H1 (cell line): ENCODE data around the gene PCNA. TPM values are rescaled to one million over a fixed set of nuclear protein-coding genes. Genes with fewer than 3 reads are reported as not detected.

Experiments used
- CTCF ChIA-PET: fragments of 300-600 bp; sonication (Branson Sonifier 250); formaldehyde crosslinking; loops from one replicate; lab custom pipeline; 2021; ENCODE audit not compliant: partially characterized antibody; lab: Charles Lee
- POLR2A ChIA-PET: fragments of 300-600 bp; sonication (Branson Sonifier 250); formaldehyde crosslinking; loops from one replicate; lab custom pipeline; 2021; ENCODE audit warnings: inconsistent platforms; ENCODE audit not compliant: partially characterized antibody; lab: Charles Lee
- DNase-seq, 2 experiments: peaks; one replicate each; pipeline versions ENCODE4 v3.0.0 to v3.0.0-alpha.2; 2010 to 2022; ENCODE audit warnings: low spot score in 2 of 2, low read depth in 1 of 2, mixed read lengths in 1 of 2
- FAIRE-seq: peaks from 2 replicates; lab custom pipeline; 2011; peaks lifted over from hg19 to GRCh38; lab: Jason Lieb, UNC
- H2AFZ ChIP-seq: 2 replicates; pipeline ENCODE4 v1.8.1; 2012; ENCODE audit warnings: low read length, inconsistent platforms
- H2AK5ac ChIP-seq: 2 replicates; pipeline ENCODE4 v1.6.1; 2013; ENCODE audit warnings: low read depth, low read length
- H2BK120ac ChIP-seq: replicated peaks from 2 replicates; pipeline ENCODE3; 2013; ENCODE audit warnings: low read depth, low read length, inconsistent platforms
- H2BK12ac ChIP-seq: 2 replicates; pipeline ENCODE4 v1.6.1; 2013; ENCODE audit warnings: low read depth, low read length
- H2BK15ac ChIP-seq: 2 replicates; pipeline ENCODE4 v1.6.1; 2013; ENCODE audit warnings: low read length
- H2BK20ac ChIP-seq: 2 replicates; pipeline ENCODE4 v1.6.1; 2013; ENCODE audit warnings: low read length
- H2BK5ac ChIP-seq: 2 replicates; pipeline ENCODE4 v1.6.1; 2013; ENCODE audit warnings: low read depth, low read length
- H3K14ac ChIP-seq: 2 replicates; pipeline ENCODE4 v1.6.1; 2013; ENCODE audit warnings: inconsistent platforms; ENCODE audit not compliant: insufficient read length
- H3K18ac ChIP-seq: 2 replicates; pipeline ENCODE4 v1.6.1; 2013; ENCODE audit warnings: low read length; ENCODE audit errors: extremely low read depth
- H3K23ac ChIP-seq: 2 replicates; pipeline ENCODE4 v1.6.1; 2013; ENCODE audit warnings: inconsistent platforms; ENCODE audit not compliant: insufficient read length
- H3K23me2 ChIP-seq: 2 replicates; pipeline ENCODE4 v1.6.1; 2013; ENCODE audit warnings: low read depth, low read length
- H3K27ac ChIP-seq: 2 replicates; pipeline ENCODE4 v1.6.1; 2011; ENCODE audit warnings: low read depth, low read length, inconsistent platforms
- H3K27me3 ChIP-seq, 4 experiments: replicated peaks in 1 of 4; 1 replicate in 1 of 4; 2 replicates in 3 of 4; pipeline versions ENCODE4 v1.6.1 to v1.8.1; 2011 to 2013; ENCODE audit warnings: low read length in 3 of 4, mild to moderate bottlenecking in 3 of 4, inconsistent platforms in 2 of 4, mixed read lengths in 2 of 4, moderate library complexity in 1 of 4; ENCODE audit not compliant: control insufficient read depth in 3 of 4, insufficient read depth in 3 of 4; ENCODE audit errors: extremely low read depth in 1 of 4
- H3K36me3 ChIP-seq, 4 experiments: 2 replicates each; pipeline versions ENCODE4 v1.6.1 to v1.8.1; 2011 to 2013; ENCODE audit warnings: mild to moderate bottlenecking in 4 of 4, low read length in 3 of 4, moderate library complexity in 2 of 4, control low read depth in 1 of 4, inconsistent platforms in 1 of 4; ENCODE audit not compliant: insufficient read depth in 4 of 4, control insufficient read depth in 2 of 4
- H3K4ac ChIP-seq: replicated peaks from 2 replicates; pipeline ENCODE3; 2013; ENCODE audit warnings: low read length, low read depth, mixed read lengths, inconsistent platforms; ENCODE audit not compliant: insufficient read length
- H3K4me1 ChIP-seq, 4 experiments: replicated peaks in 1 of 4; 1 replicate in 1 of 4; 2 replicates in 3 of 4; pipeline versions ENCODE4 v1.6.1 to v1.8.1; 2011 to 2013; ENCODE audit warnings: low read length in 3 of 4, inconsistent platforms in 2 of 4, mixed read lengths in 1 of 4; ENCODE audit not compliant: insufficient read depth in 4 of 4, control insufficient read depth in 3 of 4
- H3K4me2 ChIP-seq, 2 experiments: 2 replicates each; pipeline versions ENCODE4 v1.6.1 to v1.8.1; 2011 to 2013; ENCODE audit warnings: low read depth in 2 of 2, low read length in 2 of 2, control low read depth in 1 of 2, inconsistent platforms in 1 of 2, mild to moderate bottlenecking in 1 of 2; ENCODE audit not compliant: insufficient read depth in 1 of 2
- H3K4me3 ChIP-seq, 4 experiments: fragments of 200-600, 300-600 bp in 1 of 4; sonication (generic), shearing (Covaris generic), sonication (Bioruptor Twin) in 1 of 4; 2 replicates each; pipeline versions ENCODE4 v1.5.1 to v1.8.1; 2011 to 2016; ENCODE audit warnings: low read length in 4 of 4, low read depth in 3 of 4, control low read depth in 2 of 4, inconsistent platforms in 2 of 4, mild to moderate bottlenecking in 2 of 4, mixed read lengths in 1 of 4, moderate library complexity in 1 of 4; ENCODE audit not compliant: insufficient read depth in 2 of 4; ENCODE audit errors: extremely low read depth in 1 of 4
- H3K56ac ChIP-seq: replicated peaks from 2 replicates; pipeline ENCODE3; 2013; ENCODE audit warnings: low read depth, mild to moderate bottlenecking, mixed read lengths, low read length, inconsistent platforms; ENCODE audit not compliant: insufficient read length
- H3K79me1 ChIP-seq: 2 replicates; pipeline ENCODE4 v1.6.1; 2013; ENCODE audit warnings: low read depth, low read length, control low read depth
- H3K79me2 ChIP-seq, 2 experiments: 2 replicates each; pipeline versions ENCODE4 v1.6.1 to v1.8.1; 2012 to 2013; ENCODE audit warnings: low read length in 2 of 2, mild to moderate bottlenecking in 2 of 2, inconsistent platforms in 1 of 2; ENCODE audit not compliant: insufficient read depth in 2 of 2, control insufficient read depth in 1 of 2
- H3K9ac ChIP-seq, 4 experiments: replicated peaks in 1 of 4; 1 replicate in 1 of 4; 2 replicates in 3 of 4; pipeline versions ENCODE4 v1.6.1 to v1.8.1; 2011 to 2013; ENCODE audit warnings: low read depth in 3 of 4, low read length in 3 of 4, control low read depth in 2 of 4, mild to moderate bottlenecking in 2 of 4, moderate library complexity in 2 of 4, inconsistent platforms in 1 of 4; ENCODE audit errors: extremely low read depth in 1 of 4
- H3K9me3 ChIP-seq, 2 experiments: 2 replicates each; pipeline versions ENCODE4 v1.6.1 to v1.8.1; 2012 to 2013; ENCODE audit warnings: mild to moderate bottlenecking in 2 of 2, moderate library complexity in 2 of 2, control low read depth in 1 of 2, inconsistent platforms in 1 of 2, low read depth in 1 of 2, low read length in 1 of 2, mixed read lengths in 1 of 2; ENCODE audit not compliant: insufficient read depth in 2 of 2
- H4K20me1 ChIP-seq, 2 experiments: replicated peaks in 1 of 2; 2 replicates each; pipeline versions ENCODE3 to v1.8.1; 2011 to 2013; ENCODE audit warnings: inconsistent platforms in 2 of 2, low read length in 2 of 2, mild to moderate bottlenecking in 1 of 2; ENCODE audit not compliant: insufficient read depth in 2 of 2, control insufficient read depth in 1 of 2
- H4K5ac ChIP-seq: 2 replicates; pipeline ENCODE4 v1.6.1; 2013; ENCODE audit warnings: low read length, low read depth, mixed read lengths, inconsistent platforms; ENCODE audit not compliant: insufficient read length
- H4K8ac ChIP-seq: 2 replicates; pipeline ENCODE4 v1.8.0; 2013; ENCODE audit warnings: mild to moderate bottlenecking, moderate library complexity, low read length, inconsistent platforms; ENCODE audit not compliant: insufficient read depth; ENCODE audit errors: extremely low read depth
- H4K91ac ChIP-seq: replicated peaks from 2 replicates; pipeline ENCODE3; 2013; ENCODE audit warnings: low read length, mixed read lengths, inconsistent platforms; ENCODE audit not compliant: insufficient read length
- EZH2 ChIP-seq: fragments of 200-600 bp; sonication (generic); IDR thresholded peaks from 2 replicates; pipeline ENCODE4 v1.7.1; 2012; ENCODE audit warnings: low read depth, mild to moderate bottlenecking, moderate library complexity, low read length, inconsistent platforms; ENCODE audit not compliant: severe bottlenecking
- RAD21 ChIP-seq, 2 experiments: IDR thresholded peaks in 1 of 2; conservative IDR thresholded peaks in 1 of 2; 2 replicates each; pipeline ENCODE4 v1.6.1; 2011; ENCODE audit warnings: low read depth in 2 of 2, low read length in 2 of 2, improper control_type of control experiment in 1 of 2, inconsistent platforms in 1 of 2, mild to moderate bottlenecking in 1 of 2, moderate library complexity in 1 of 2
- RFX5 ChIP-seq: IDR thresholded peaks from 2 replicates; pipeline ENCODE4 v1.6.1; 2011; ENCODE audit warnings: low read depth, low read length, improper control_type of control experiment, borderline replicate concordance
- WGBS, 2 experiments: shearing (Covaris generic) in 1 of 2; methylation state at CpG; one replicate each; pipeline versions ENCODE4 v1.1.6 to v1.1.7; 2013 to 2015; ENCODE audit warnings: low lambda C conversion rate in 2 of 2, mixed read lengths in 2 of 2, inconsistent platforms in 1 of 2, low coverage in 1 of 2, missing lambda C conversion rate in 1 of 2; ENCODE audit not compliant: insufficient replicate concordance in 2 of 2, insufficient coverage in 1 of 2, insufficient read length in 1 of 2; ENCODE audit errors: extremely low coverage in 1 of 2, missing lambda C conversion rate in 1 of 2; 5-methylcytosine and 5-hydroxymethylcytosine counted together
- polyA plus RNA-seq, 7 experiments: library from polyadenylated mRNA; depleted of rRNA in 3 of 7; stranded (reverse) in 5 of 7; unstranded in 2 of 7; fragments of >200 nt in 5 of 7; fragments of 200-250 nt in 2 of 7; gene quantifications; 1 replicate in 5 of 7; 2 replicates in 1 of 7; 4 replicates in 1 of 7; pipeline versions ENCODE4 v1.2.1 to v1.2.3, GENCODE V29; 2011 to 2013; ENCODE audit warnings: missing spikeins in 2 of 7, mixed read lengths in 2 of 7
- total RNA-seq: library from RNA; stranded (reverse); fragmentation: NEBNext Ultra II Directional; extraction: Animal tissue kit (Norgen Biotek cat#: 25700); gene quantifications from 2 replicates; pipeline ENCODE4 v1.2.1, GENCODE V29; 2021
- TF ChIP-seq, protein P1 (sequence below), 3 experiments: IDR thresholded peaks; 1 replicate in 2 of 3; 2 replicates in 1 of 3; pipeline versions ENCODE4 v1.5.1 to v1.6.1; 2011; ENCODE audit warnings: low read length in 3 of 3, mild to moderate bottlenecking in 3 of 3, inconsistent platforms in 2 of 3, low read depth in 1 of 3, moderate library complexity in 1 of 3; ENCODE audit not compliant: insufficient read depth in 1 of 3; ENCODE audit errors: control extremely low read depth in 1 of 3

Gene PCNA
- total and polyA plus RNA-seq, 2 of the 8 experiments (the other 6 are each of a cell fraction or from before 2014, with no cell fraction given), result 290 to 737 TPM

DNA sequence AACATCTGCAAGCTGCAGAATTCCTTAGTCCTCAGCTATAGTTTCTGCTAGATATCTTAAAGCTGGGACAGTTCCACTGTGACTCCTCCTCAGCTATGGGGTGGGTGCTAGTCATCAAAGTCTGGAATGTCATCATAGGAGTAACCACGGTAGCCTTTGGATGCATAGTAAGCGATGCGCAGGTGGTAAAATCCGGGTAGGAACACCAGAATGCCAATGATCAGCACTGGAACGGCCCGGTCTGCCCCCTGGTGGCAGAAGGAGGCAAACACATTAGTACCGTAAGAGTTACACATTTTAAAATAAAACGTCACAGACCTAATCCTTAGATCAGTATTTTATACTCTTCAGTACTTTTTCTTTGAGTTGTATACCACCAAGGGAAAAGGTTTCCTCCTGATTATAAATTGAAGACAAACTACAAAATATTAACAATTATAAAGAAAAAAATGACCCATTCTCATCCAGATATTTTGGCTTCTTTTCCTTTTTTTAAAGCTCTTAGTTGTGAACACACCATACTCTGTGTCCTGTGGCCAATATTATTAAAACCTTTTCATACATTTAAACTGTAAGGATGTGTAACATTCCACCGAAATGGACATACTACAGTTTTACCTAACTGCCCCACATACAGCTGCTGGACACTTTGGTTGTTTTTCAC lies 18.9 kb downstream of the PCNA start:
- Histone ChIP-seq H3K79me2 (no peaks in the 10 kb centered on the region), H4K20me1 (peaks cover 0 to 5% of the 10 kb centered on the region in 2 experiments), H3K27me3 (no peaks in the 10 kb centered on the region), H2BK20ac (no peak overlapping the region), H3K56ac (no peak overlapping the region), H4K5ac (no peak overlapping the region), H3K4me2 (no peak overlapping the region), H3K36me3 (peaks cover 0 to 47% (median 33%) of the 10 kb centered on the region in 4 experiments), H3K27ac (no peak overlapping the region), H2BK12ac (no peak overlapping the region), H4K91ac (no peak overlapping the region), H3K14ac (no peak overlapping the region), H3K18ac (no peak overlapping the region), H2BK15ac (no peak overlapping the region), H2BK5ac (no peak overlapping the region), H3K9me3 (no peaks in the 10 kb centered on the region), H2AK5ac (no peak overlapping the region), H3K4ac (no peak overlapping the region), H2AFZ (no peak overlapping the region), H3K79me1 (no peaks in the 10 kb centered on the region; the same call in 1 of the 2 replicates), H2BK120ac (no peak overlapping the region), H3K4me1 (no peaks in the 10 kb centered on the region), H3K9ac (no peak overlapping the region), H3K23ac (no peak overlapping the region), H3K4me3 (no peak overlapping the region), H4K8ac (no peak overlapping the region), H3K23me2 (no peaks in the 10 kb centered on the region)
- CTCF ChIA-PET, result interaction anchor here (0.5 to 3.1 kb wide), 42 partner anchors 10 to 1065 kb away, joined by 3 to 19 read pairs (median 3); no protein-coding TSS in a partner anchor
- DNase-seq (peak in 1 of 2 experiments; percentile 89), FAIRE-seq (no peak)
- TF ChIP-seq, protein P1, sequence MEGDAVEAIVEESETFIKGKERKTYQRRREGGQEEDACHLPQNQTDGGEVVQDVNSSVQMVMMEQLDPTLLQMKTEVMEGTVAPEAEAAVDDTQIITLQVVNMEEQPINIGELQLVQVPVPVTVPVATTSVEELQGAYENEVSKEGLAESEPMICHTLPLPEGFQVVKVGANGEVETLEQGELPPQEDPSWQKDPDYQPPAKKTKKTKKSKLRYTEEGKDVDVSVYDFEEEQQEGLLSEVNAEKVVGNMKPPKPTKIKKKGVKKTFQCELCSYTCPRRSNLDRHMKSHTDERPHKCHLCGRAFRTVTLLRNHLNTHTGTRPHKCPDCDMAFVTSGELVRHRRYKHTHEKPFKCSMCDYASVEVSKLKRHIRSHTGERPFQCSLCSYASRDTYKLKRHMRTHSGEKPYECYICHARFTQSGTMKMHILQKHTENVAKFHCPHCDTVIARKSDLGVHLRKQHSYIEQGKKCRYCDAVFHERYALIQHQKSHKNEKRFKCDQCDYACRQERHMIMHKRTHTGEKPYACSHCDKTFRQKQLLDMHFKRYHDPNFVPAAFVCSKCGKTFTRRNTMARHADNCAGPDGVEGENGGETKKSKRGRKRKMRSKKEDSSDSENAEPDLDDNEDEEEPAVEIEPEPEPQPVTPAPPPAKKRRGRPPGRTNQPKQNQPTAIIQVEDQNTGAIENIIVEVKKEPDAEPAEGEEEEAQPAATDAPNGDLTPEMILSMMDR (IDR thresholded peaks at IDR 0.05; ENCODE audit: control extremely low read depth in 1 of 3, insufficient read depth in 1 of 3, low read depth in 1 of 3, low read length in 3 of 3), result peak; percentile 73 to 77 (median 75)
- TF ChIP-seq EZH2 (no peak), RFX5 (no peak), RAD21 (IDR thresholded peaks at IDR 0.05 in 1 of 2, conservative IDR thresholded peaks at IDR 0.05 in 1 of 2; ENCODE audit: low read depth in 2 of 2, low read length in 2 of 2) (peak; percentile 78 to 80)
- POLR2A ChIA-PET, result interaction anchor here (0.6 to 1.2 kb wide), 4 partner anchors 14 to 217 kb away, joined by 3 to 6 read pairs (median 4); no protein-coding TSS in a partner anchor
- 51% methylated on average over 9 of the region's 9 CpGs; no CpG with 5 or more reads in 1 of the 2 experiments for WGBS, 2 experiments
